SKM-1 (cell line): ENCODE measurements around the gene KHDC1L.
"Not testable (repeated sequence)": the region's sequence is repeated elsewhere in the genome, so short reads cannot be mapped to it uniquely, and the experiment has no call there.

Experiments
- DNase-seq: peaks from one replicate; lab custom pipeline; 2025; ENCODE audit not compliant: unreplicated experiment; lab: John Stamatoyannopoulos, UW

Gene KHDC1L

GRCh38 chr6:73207221-73207837 is 18.0 kb downstream of the KHDC1L start:
- no peak for DNase-seq

- DNase-seq: no peak
These were observed 21.0 kb downstream of the KHDC1L start for GRCh38 chr6:73204252-73204651.

GRCh38 chr6:73203098-73203497 is 22.2 kb downstream of the KHDC1L start:
- DNase-seq: no peak

GRCh38 chr6:73200735-73201134 is 24.6 kb downstream of the KHDC1L start:
- no peak for DNase-seq

GRCh38 chr6:73200247-73200646 is 25.0 kb downstream of the KHDC1L start:
- no peak for DNase-seq

GRCh38 chr6:73194744-73195143 is 30.6 kb downstream of the KHDC1L start:
- DNase-seq: no peak

- DNase-seq: not testable (repeated sequence)
These were observed 32.0 kb downstream of the KHDC1L start for GRCh38 chr6:73193302-73193701.

GRCh38 chr6:73182021-73182607 is 43.2 kb downstream of the KHDC1L start:
- no peak for DNase-seq

GRCh38 chr6:73180763-73181619 is 44.3 kb downstream of the KHDC1L start:
- peak; percentile 59 for DNase-seq

GRCh38 chr6:73180076-73180738 is 45.1 kb downstream of the KHDC1L start:
- no peak for DNase-seq

- no peak for DNase-seq
These were observed 47.9 kb downstream of the KHDC1L start for GRCh38 chr6:73177221-73177944.

- no peak for DNase-seq
These were observed 49.2 kb downstream of the KHDC1L start for GRCh38 chr6:73176057-73176456.

GRCh38 chr6:73174646-73175045 is 50.6 kb downstream of the KHDC1L start:
- DNase-seq: no peak
